Measurements from ENCODE around the gene TXNDC17. TPM values are rescaled to one million over a fixed set of nuclear protein-coding genes. Genes with fewer than 3 reads are reported as not detected.

Gene TXNDC17
- total RNA-seq, 1 experiment from 2014 or later, result 104 TPM

DNA sequence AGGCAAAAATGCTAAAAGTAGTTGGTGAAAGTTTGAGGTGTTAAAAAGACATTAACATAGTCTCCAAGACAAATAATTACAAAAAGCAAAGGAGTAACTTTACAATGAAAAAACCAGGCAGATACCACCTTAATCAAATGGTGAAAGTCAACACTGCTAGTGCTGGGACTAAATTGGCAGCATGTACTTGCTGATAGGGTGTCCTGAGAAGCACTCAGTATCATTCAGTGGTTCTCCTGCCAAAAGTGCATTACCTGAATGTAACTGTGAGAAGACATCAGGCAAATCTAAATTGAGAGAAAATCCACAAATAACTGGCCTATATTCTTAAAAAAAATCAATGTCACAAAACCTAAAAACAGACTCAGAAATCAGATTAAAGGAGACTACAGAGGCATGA lies 8.3 kb upstream of the TXNDC17 start:
- DNase-seq (ENCODE audit: low read depth), result no peak
- in situ Hi-C loops (cut with HindIII; ENCODE audit: low pct_unique_long_range_greater_than_20kb, low sequenced_read_pairs), result no loop called here

GRCh38 chr17:6633263-6633662 lies 7.6 kb upstream of the TXNDC17 start:
- in situ Hi-C loops (cut with HindIII; ENCODE audit: low pct_unique_long_range_greater_than_20kb, low sequenced_read_pairs), result no loop called here
- DNase-seq (ENCODE audit: low read depth), result no peak

DNA sequence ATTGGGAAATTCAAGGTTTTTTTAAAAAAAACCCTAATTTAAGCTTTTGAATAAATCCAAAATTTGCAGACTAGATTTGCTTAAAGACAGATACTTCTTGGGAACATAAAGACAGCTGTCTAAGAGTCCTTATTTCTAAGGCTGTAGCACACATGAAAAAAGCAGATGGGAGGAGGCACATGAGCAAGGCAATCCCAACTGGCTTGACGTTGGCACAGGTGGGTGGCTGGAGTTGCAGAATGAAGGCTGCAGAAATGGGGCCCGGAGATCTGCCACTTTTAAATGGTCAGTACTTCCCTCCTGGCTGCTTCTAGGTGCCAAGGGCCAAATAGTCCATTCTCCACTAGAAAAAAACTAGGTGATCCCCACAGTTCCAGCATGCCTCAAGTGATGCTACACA lies 4.8 kb upstream of the TXNDC17 start:
- no peak for DNase-seq (ENCODE audit: low read depth)
- in situ Hi-C loops (cut with HindIII; ENCODE audit: low pct_unique_long_range_greater_than_20kb, low sequenced_read_pairs), result no loop called here

- in situ Hi-C loops (cut with HindIII; ENCODE audit: low pct_unique_long_range_greater_than_20kb, low sequenced_read_pairs), result no loop called here
- DNase-seq (ENCODE audit: low read depth), result no peak
Observed at GRCh38 chr17:6636616-6637457, 4.0 kb upstream of the TXNDC17 start.

DNA sequence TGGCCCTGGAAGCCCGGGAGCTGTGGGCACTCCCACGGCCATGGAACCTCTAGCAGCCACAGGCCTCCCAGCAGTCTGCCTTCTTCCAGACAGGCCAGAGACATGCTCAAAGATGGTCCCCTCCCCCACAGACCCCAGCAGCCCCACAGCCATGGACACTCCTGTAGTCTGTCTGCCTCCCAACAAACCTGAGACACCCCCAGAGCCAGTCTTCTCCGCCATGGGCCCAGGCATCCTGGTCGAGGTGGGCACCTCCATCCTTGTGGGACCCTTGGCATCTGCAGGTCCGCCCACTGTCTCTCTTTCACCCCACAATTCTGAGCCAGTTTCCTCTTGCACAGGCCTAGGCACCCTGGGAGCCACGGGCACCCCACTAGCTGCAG lies 3.4 kb upstream of the TXNDC17 start:
- DNase-seq (ENCODE audit: low read depth), result no peak
- in situ Hi-C loops (cut with HindIII; ENCODE audit: low pct_unique_long_range_greater_than_20kb, low sequenced_read_pairs), result no loop called here

- in situ Hi-C loops (cut with HindIII; ENCODE audit: low pct_unique_long_range_greater_than_20kb, low sequenced_read_pairs), result no loop called here
- DNase-seq (ENCODE audit: low read depth), result no peak
Observed at GRCh38 chr17:6638046-6638908, 2.6 kb upstream of the TXNDC17 start.

GRCh38 chr17:6639014-6639585 lies 1.8 kb upstream of the TXNDC17 start:
- in situ Hi-C loops (cut with HindIII; ENCODE audit: low pct_unique_long_range_greater_than_20kb, low sequenced_read_pairs), result no loop called here

GRCh38 chr17:6639586-6640535 lies 999 bp upstream of the TXNDC17 start:
- DNase-seq (ENCODE audit: low read depth), result no peak
- in situ Hi-C loops (cut with HindIII; ENCODE audit: low pct_unique_long_range_greater_than_20kb, low sequenced_read_pairs), result no loop called here

More at GRCh38 chr17:6639014-6639585, 1.8 kb upstream of the TXNDC17 start:
- no peak for DNase-seq (ENCODE audit: low read depth)

- DNase-seq (ENCODE audit: low read depth), result no peak
- in situ Hi-C loops (cut with HindIII; ENCODE audit: low pct_unique_long_range_greater_than_20kb, low sequenced_read_pairs), result no loop called here
Observed at GRCh38 chr17:6641247-6641863, 495 bp downstream of the TXNDC17 start.

- in situ Hi-C loops (cut with HindIII; ENCODE audit: low pct_unique_long_range_greater_than_20kb, low sequenced_read_pairs), result no loop called here
- no peak for DNase-seq (ENCODE audit: low read depth)
Observed at GRCh38 chr17:6642592-6642991, 1.7 kb downstream of the TXNDC17 start.

- no peak for DNase-seq (ENCODE audit: low read depth)
- in situ Hi-C loops (cut with HindIII; ENCODE audit: low pct_unique_long_range_greater_than_20kb, low sequenced_read_pairs), result no loop called here
Observed at GRCh38 chr17:6643451-6644125, 2.7 kb downstream of the TXNDC17 start.

DNA sequence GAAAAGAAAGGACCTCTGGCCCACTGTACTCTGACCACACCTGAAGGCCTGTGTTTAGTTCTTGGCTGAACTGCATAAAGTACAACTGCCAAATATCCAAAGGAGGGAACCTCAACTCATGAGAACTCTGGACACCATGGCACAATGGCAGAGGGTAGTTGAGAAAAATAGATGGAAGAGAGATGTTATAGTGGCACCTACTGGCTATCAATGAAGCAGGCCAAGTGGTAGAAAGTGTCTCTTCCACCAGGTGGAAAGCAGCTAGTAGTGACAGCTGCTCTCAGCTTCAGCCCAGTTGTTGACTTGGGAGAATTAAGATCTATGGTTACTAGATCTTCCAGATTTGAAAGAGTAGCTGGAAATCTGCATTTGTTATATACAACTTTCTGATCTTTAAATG lies 7.3 kb downstream of the TXNDC17 start:
- DNase-seq (ENCODE audit: low read depth), result peak; percentile 19
- in situ Hi-C loops (cut with HindIII; ENCODE audit: low pct_unique_long_range_greater_than_20kb, low sequenced_read_pairs), result no loop called here

GRCh38 chr17:6651354-6651918 lies 10.6 kb downstream of the TXNDC17 start, which contains the start of the genes C17orf100 and MED31:
Gene C17orf100 (plus strand): TSS chr17:6651762. CDS start chr17:6651914, 152 bp downstream.
Gene MED31 (minus strand): TSS chr17:6651605. CDS start chr17:6651528, 77 bp downstream.
- in situ Hi-C loops (cut with HindIII; ENCODE audit: low pct_unique_long_range_greater_than_20kb, low sequenced_read_pairs), result no loop called here
- DNase-seq (ENCODE audit: low read depth), result peak; percentile 93

- in situ Hi-C loops (cut with HindIII; ENCODE audit: low pct_unique_long_range_greater_than_20kb, low sequenced_read_pairs), result no loop called here
- peak; percentile 62 for DNase-seq (ENCODE audit: low read depth)
Observed at GRCh38 chr17:6651919-6652452, 11.1 kb downstream of the TXNDC17 start.

GRCh38 chr17:6654841-6655731 lies 14.2 kb downstream of the TXNDC17 start:
- in situ Hi-C loops (cut with HindIII; ENCODE audit: low pct_unique_long_range_greater_than_20kb, low sequenced_read_pairs), result no loop called here
- DNase-seq (ENCODE audit: low read depth), result peak; percentile 57
